Chondrocyte (in vitro differentiated cells): Measurements from ENCODE around the gene ZNF580. TPM values are rescaled to one million over a fixed set of nuclear protein-coding genes. Genes with fewer than 3 reads are reported as not detected.
A peak's percentile ranks its signal among the peaks of the same experiment; 100 is the strongest.

Experiments used
- DNase-seq: peaks from one replicate; pipeline ENCODE4 v3.0.0; 2021; ENCODE audit warnings: mixed read lengths, low spot score
- H3K27ac Mint-ChIP-seq: one replicate; pipeline ENCODE4 v1.8.0; 2021; ENCODE audit warnings: mild to moderate bottlenecking, moderate library complexity, mixed read lengths; ENCODE audit not compliant: unreplicated experiment
- H3K27me3 Mint-ChIP-seq: 2 replicates; pipeline ENCODE4 v1.8.0; 2021; ENCODE audit warnings: low read depth, mixed read lengths
- H3K36me3 Mint-ChIP-seq: 2 replicates; pipeline ENCODE4 v1.8.0; 2021; ENCODE audit warnings: low read depth, mixed read lengths
- H3K4me1 Mint-ChIP-seq: 2 replicates; pipeline ENCODE4 v1.8.0; 2021; ENCODE audit warnings: low read depth, mild to moderate bottlenecking, mixed read lengths
- H3K4me3 Mint-ChIP-seq: one replicate; pipeline ENCODE4 v1.8.0; 2021; ENCODE audit warnings: mild to moderate bottlenecking, moderate library complexity, mixed read lengths; ENCODE audit not compliant: unreplicated experiment
- H3K9me3 Mint-ChIP-seq: 2 replicates; pipeline ENCODE4 v1.8.0; 2021; ENCODE audit warnings: low read depth, mixed read lengths
- total RNA-seq: library from RNA; stranded (reverse); gene quantifications from 3 replicates; pipeline ENCODE4 v1.2.1, GENCODE V29; 2021
- TF ChIP-seq, protein P1 (sequence below): fragments of 200-600 bp; sonication (generic); IDR thresholded peaks from 2 replicates; pipeline ENCODE4 v1.5.0; 2021; ENCODE audit warnings: antibody characterized with exemption, mild to moderate bottlenecking, moderate library complexity

ZNF580 gene
- total RNA-seq, 1 donor from 2014 or later: 45.0 TPM

- Mint-ChIP-seq H3K4me1 (peaks cover 14% of the 10 kb centered on the region), H3K9me3 (no peaks in the 10 kb centered on the region), H3K36me3 (peaks cover 26% of the 10 kb centered on the region), H3K27me3 (no peaks in the 10 kb centered on the region), H3K27ac (no peak overlapping the region), H3K4me3 (no peak overlapping the region)
- DNase-seq: no peak
- TF ChIP-seq, protein P1, sequence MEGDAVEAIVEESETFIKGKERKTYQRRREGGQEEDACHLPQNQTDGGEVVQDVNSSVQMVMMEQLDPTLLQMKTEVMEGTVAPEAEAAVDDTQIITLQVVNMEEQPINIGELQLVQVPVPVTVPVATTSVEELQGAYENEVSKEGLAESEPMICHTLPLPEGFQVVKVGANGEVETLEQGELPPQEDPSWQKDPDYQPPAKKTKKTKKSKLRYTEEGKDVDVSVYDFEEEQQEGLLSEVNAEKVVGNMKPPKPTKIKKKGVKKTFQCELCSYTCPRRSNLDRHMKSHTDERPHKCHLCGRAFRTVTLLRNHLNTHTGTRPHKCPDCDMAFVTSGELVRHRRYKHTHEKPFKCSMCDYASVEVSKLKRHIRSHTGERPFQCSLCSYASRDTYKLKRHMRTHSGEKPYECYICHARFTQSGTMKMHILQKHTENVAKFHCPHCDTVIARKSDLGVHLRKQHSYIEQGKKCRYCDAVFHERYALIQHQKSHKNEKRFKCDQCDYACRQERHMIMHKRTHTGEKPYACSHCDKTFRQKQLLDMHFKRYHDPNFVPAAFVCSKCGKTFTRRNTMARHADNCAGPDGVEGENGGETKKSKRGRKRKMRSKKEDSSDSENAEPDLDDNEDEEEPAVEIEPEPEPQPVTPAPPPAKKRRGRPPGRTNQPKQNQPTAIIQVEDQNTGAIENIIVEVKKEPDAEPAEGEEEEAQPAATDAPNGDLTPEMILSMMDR: no peak
Measured at GRCh38 chr19:55594996-55595545, 45.7 kb upstream of the ZNF580 start.

GRCh38 chr19:55596304-55596703 lies 44.5 kb upstream of the ZNF580 start:
- H3K9me3 Mint-ChIP-seq: no peaks in the 10 kb centered on the region
- H3K4me1 Mint-ChIP-seq: peaks cover 20% of the 10 kb centered on the region
- no peaks in the 10 kb centered on the region for H3K27me3 Mint-ChIP-seq
- peaks cover 26% of the 10 kb centered on the region for H3K36me3 Mint-ChIP-seq
- no peak overlapping the region for H3K4me3 Mint-ChIP-seq
- no peak overlapping the region for H3K27ac Mint-ChIP-seq
- no peak for DNase-seq
- TF ChIP-seq, protein P1: no peak

GRCh38 chr19:55597501-55597921 lies 43.3 kb upstream of the ZNF580 start:
- DNase-seq: no peak
- Mint-ChIP-seq H3K9me3 (no peaks in the 10 kb centered on the region), H3K27me3 (no peaks in the 10 kb centered on the region), H3K27ac (no peak overlapping the region), H3K4me3 (no peak overlapping the region), H3K4me1 (peaks cover 25% of the 10 kb centered on the region), H3K36me3 (peaks cover 24% of the 10 kb centered on the region)
- TF ChIP-seq, protein P1: no peak

DNA sequence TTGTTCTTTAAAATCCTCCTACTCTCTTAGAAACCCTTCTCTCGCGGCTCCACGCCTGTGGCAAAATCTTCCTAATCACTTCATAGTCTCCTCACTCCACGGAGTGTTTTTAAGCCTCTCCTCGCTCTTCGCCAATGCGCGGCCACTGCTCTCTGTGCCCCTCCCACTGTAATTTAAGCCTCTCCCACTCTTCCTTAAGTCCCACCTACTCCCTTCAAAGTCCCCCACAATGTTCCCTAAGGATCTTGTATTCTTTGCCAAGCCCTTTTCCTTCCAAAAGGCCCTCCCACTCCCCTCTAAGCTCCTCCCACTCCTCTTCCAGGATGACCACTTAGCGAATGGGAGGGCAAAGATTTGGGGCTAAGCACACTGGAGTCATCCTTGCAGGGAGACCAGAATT lies 42.8 kb upstream of the ZNF580 start:
- TF ChIP-seq, protein P1: no peak
- Mint-ChIP-seq H3K4me1 (peaks cover 25% of the 10 kb centered on the region), H3K9me3 (no peaks in the 10 kb centered on the region), H3K36me3 (peaks cover 24% of the 10 kb centered on the region), H3K4me3 (no peak overlapping the region), H3K27me3 (no peaks in the 10 kb centered on the region), H3K27ac (peak overlapping the region; percentile 51)
- DNase-seq: no peak

DNA sequence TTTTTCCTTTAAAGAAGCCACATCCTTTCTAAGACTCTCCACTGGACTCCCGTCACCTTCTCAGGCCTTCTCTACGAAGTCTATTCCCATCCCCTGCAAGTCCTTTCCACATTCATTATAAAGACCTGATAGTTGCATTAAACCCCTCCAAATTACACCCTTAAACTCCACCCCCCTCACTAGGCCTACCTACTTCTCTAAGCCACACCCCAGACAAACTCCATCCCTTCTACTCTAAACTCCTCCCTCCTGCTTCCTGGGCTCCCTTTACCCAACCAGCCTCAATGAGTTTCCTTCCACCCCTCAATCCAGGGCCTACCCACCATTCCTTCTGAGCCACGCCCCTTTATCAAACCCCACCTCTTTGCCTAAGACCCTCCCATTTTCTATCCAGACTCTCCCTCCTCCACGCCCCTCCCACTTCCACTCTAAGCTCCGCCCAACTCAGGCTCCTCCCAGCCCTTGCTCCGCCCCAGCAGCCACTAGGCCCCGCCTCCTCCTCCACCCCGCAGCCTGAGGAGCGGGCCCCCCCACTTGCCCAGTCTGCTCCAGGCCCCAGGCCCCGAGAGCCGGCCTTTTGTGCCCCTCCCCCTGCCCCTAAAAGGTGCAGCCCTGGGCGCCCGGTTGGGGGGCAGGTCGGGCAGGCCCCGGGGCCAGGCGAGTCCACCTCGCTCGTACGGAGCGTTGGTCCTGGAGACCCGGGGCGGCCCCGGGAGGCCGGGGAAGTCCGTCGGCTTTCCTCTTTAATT lies 41.9 kb upstream of the ZNF580 start:
- Mint-ChIP-seq H3K27ac (peak overlapping the region; percentile 99), H3K9me3 (no peaks in the 10 kb centered on the region), H3K4me1 (peaks cover 25% of the 10 kb centered on the region), H3K4me3 (peak overlapping the region; percentile 88), H3K27me3 (no peaks in the 10 kb centered on the region), H3K36me3 (peaks cover 22% of the 10 kb centered on the region)
- peak; percentile 98 for DNase-seq
- TF ChIP-seq, protein P1: no peak
